ENCODE results near the gene PLCH1. TPM values are rescaled to one million over a fixed set of nuclear protein-coding genes. Genes with fewer than 3 reads are reported as not detected.

The PLCH1 gene
- total and polyA plus RNA-seq, 3 donors from 2014 or later, result 23.2 to 32.1 (median 29.3) TPM

- Histone ChIP-seq H3K4me3 (no peak overlapping the region), H3K27me3 (no peaks in the 10 kb centered on the region), H3K4me1 (no peaks in the 10 kb centered on the region), H3K36me3 (ENCODE audit: low read depth, missing control alignments) (no peaks in the 10 kb centered on the region), H3K27ac (no peak overlapping the region), H3K9me3 (no peaks in the 10 kb centered on the region)
- no peak for DNase-seq
- intact Hi-C loops (cut with DNase I; ENCODE audit: low total_unique reads), result no loop called here
- no peak for TF ChIP-seq CTCF (IDR thresholded peaks at IDR 0.05)
- TF ChIP-seq POLR2A (IDR thresholded peaks at IDR 0.05), result no peak
Observed at GRCh38 chr3:155609586-155609985, 135.3 kb downstream of the PLCH1 start.

- no peaks in the 10 kb centered on the region for H3K27me3 ChIP-seq
- no peak overlapping the region for H3K4me3 ChIP-seq
- no peaks in the 10 kb centered on the region for H3K9me3 ChIP-seq
- intact Hi-C loops (cut with DNase I; ENCODE audit: low total_unique reads), result no loop called here
- 73 to 80% methylated on average over 9 to 10 of the region's 10 CpGs for WGBS, 2 donors
- TF ChIP-seq CTCF (IDR thresholded peaks at IDR 0.05), result no peak
- TF ChIP-seq POLR2A (IDR thresholded peaks at IDR 0.05), result no peak
- no peak for DNase-seq
- no peaks in the 10 kb centered on the region for H3K36me3 ChIP-seq (ENCODE audit: low read depth, missing control alignments)
- no peak overlapping the region for H3K27ac ChIP-seq
- H3K4me1 ChIP-seq, result no peaks in the 10 kb centered on the region
Observed at GRCh38 chr3:155608228-155608920, 136.5 kb downstream of the PLCH1 start.

- Histone ChIP-seq H3K36me3 (ENCODE audit: low read depth, missing control alignments) (no peaks in the 10 kb centered on the region), H3K27ac (no peak overlapping the region), H3K4me1 (no peaks in the 10 kb centered on the region), H3K4me3 (no peak overlapping the region), H3K9me3 (no peaks in the 10 kb centered on the region), H3K27me3 (no peaks in the 10 kb centered on the region)
- DNase-seq, result no peak
- TF ChIP-seq CTCF (IDR thresholded peaks at IDR 0.05) (no peak), POLR2A (IDR thresholded peaks at IDR 0.05) (no peak)
- intact Hi-C loops (cut with DNase I; ENCODE audit: low total_unique reads), result no loop called here
- WGBS, 2 donors, result 79 to 89% methylated on average over 1 of the region's 1 CpG
Observed at GRCh38 chr3:155607761-155608160, 137.1 kb downstream of the PLCH1 start.

- intact Hi-C loops (cut with DNase I; ENCODE audit: low total_unique reads), result no loop called here
- TF ChIP-seq CTCF (IDR thresholded peaks at IDR 0.05) (no peak), POLR2A (IDR thresholded peaks at IDR 0.05) (no peak)
- no peak overlapping the region for H3K27ac ChIP-seq
- WGBS, 2 donors, result 69 to 72% methylated on average over 5 of the region's 5 CpGs
- no peak for DNase-seq
- H3K9me3 ChIP-seq, result no peaks in the 10 kb centered on the region
- H3K36me3 ChIP-seq (ENCODE audit: low read depth, missing control alignments), result no peaks in the 10 kb centered on the region
- H3K27me3 ChIP-seq, result no peaks in the 10 kb centered on the region
- H3K4me1 ChIP-seq, result no peaks in the 10 kb centered on the region
- no peak overlapping the region for H3K4me3 ChIP-seq
Observed at GRCh38 chr3:155605571-155605970, 139.3 kb downstream of the PLCH1 start.

- Histone ChIP-seq H3K9me3 (no peaks in the 10 kb centered on the region), H3K27ac (no peak overlapping the region), H3K27me3 (no peaks in the 10 kb centered on the region), H3K4me1 (no peaks in the 10 kb centered on the region), H3K36me3 (ENCODE audit: low read depth, missing control alignments) (no peaks in the 10 kb centered on the region), H3K4me3 (no peak overlapping the region)
- intact Hi-C loops (cut with DNase I; ENCODE audit: low total_unique reads), result no loop called here
- TF ChIP-seq CTCF (IDR thresholded peaks at IDR 0.05) (no peak), POLR2A (IDR thresholded peaks at IDR 0.05) (no peak)
- DNase-seq, result no peak
- WGBS, 2 donors, result 84 to 86% methylated on average over 5 of the region's 5 CpGs
Observed at GRCh38 chr3:155604967-155605366, 139.9 kb downstream of the PLCH1 start.
